Caki2 (cell line): Measurements from ENCODE around the gene SPSB4. TPM values are rescaled to one million over a fixed set of nuclear protein-coding genes. Genes with fewer than 3 reads are reported as not detected.
"Not testable (repeated sequence)": the region's sequence is repeated elsewhere in the genome, so short reads cannot be mapped to it uniquely, and the experiment has no call there.

Experiments
- DNase-seq: peaks from one replicate; pipeline ENCODE4 v3.0.0-alpha.2; 2015; ENCODE audit warnings: low read depth
- in situ Hi-C: cut with HindIII; loops from 2 replicates; pipeline ENCODE4 v1.10.0; 2016; ENCODE audit warnings: low sequenced_read_pairs, low pct_unique_long_range_greater_than_20kb, mixed read lengths
- total RNA-seq: library from RNA; depleted of rRNA; stranded (reverse); fragments of >200 nt; shearing (Covaris generic); gene quantifications from 2 replicates; pipeline ENCODE4 v1.2.3, GENCODE V29; 2014; ENCODE audit warnings: low replicate concordance

The SPSB4 gene
- total RNA-seq, 1 experiment from 2014 or later: 0.37 TPM

DNA sequence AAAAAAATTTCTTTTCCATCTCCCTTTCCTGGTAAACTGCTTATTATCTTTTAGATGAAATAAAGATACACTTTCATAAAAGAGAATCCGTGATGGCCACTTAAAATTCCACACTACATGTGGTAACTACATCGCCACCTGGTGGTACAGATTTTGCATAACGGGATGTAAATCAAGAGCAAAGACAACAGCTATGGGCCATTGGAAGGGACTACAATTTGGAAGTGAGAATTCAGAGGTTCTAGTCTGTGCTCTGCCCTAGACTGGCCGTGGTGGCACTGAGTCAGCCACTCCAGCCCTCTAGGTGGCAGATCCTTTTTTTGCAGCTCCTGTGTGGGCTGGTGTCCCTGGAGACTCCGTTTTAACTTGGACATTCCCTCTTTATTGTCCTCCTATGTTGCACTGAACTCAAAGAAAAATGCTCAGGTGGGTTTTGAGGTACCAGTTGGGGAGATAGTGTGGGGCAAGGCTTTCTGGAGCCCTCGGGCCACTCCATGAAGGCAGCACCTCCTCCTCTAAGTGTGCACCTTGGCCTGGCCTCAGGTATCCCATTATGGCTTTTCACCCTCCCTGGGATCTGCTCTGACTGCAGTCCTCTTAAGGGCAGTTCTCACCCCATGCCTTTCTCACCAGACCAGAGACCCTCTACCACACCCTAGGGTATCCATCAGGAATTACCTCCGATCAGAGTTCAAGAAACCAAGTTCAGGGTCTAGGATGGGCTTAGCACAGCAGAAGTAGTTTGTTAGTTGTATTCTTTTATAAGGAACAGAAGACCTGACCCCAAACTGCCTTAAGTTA lies 54.9 kb downstream of the SPSB4 start:
- in situ Hi-C loops: no loop called here
- peak; percentile 33 for DNase-seq

DNA sequence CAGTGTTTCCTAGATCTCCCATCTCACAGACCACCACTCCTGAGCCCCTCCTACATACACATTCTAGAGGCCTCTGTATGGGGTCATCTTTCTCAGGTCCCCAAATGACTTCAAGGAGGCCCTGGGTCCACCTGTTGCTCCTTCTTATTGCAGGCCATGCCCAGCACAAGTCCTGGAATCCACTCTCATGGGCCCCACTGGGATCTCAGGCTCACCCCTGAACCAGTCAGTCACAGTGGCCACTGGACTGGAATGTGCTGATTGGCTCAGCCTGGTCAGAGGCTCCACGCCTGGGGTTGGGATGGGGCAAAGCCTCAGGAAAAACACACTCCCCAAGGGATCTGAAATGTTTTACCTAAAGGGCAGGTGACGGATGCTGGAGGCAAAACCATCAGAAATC lies 55.7 kb downstream of the SPSB4 start:
- no peak for DNase-seq
- in situ Hi-C loops: no loop called here

DNA sequence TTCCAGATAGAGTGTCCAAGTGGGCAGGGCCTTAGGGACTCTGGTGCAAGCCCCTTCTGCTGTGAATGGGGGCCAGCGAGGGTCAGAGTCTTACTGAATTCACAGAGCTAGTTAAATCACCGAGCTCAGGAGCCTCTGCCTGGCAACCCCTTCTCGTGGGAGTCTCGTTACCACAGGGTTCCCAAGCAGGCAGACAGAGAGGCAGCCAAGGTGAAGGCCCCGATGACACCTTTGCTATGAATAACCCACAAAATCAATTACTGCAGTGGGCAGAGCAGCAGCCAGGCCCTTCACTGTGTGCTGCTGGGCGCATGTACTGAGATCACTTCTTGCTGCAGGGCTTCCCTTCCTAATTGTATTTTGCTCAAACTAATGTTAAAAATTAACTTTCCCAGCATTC lies 56.9 kb downstream of the SPSB4 start:
- no peak for DNase-seq
- in situ Hi-C loops: no loop called here

DNA sequence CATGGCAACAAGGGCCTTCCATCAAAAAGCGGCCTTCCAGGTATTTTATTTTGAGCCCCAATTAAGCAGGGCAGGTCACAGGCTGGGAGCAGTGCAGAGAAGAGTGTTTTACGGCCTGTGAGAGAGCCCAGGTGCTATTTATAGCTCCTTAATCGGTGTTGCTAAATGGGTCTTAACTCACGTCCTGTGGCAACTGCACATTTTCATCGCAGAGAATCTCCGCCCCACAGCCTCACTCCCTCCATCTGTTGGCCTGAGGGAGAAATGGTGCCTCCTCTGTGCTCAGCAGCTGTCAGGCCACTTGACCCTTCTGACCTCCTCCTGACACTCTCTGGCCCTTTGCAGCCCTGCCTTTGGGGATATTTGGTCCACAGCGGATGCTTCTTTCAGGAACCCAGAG lies 58.6 kb downstream of the SPSB4 start:
- DNase-seq: no peak
- in situ Hi-C loops: no loop called here

DNA sequence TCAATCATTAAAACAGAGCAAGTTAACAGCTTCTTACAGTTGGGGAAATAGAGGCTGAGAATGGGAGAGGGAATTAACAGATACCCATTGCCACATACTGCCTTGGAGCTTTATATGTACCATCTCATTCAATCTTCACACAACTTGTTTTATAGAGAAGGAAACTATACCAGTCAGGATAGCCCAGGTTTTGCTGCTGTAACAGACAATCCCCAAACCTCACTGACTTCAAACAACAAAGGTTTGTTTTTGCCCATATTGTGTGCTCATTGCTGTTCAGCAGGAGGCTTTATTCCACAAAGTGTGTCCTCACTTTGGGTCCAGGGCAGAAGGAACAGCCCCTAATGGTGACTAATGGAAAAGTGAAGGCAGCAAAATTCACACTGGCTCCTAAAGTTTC lies 59.2 kb downstream of the SPSB4 start:
- DNase-seq: no peak
- in situ Hi-C loops: no loop called here

DNA sequence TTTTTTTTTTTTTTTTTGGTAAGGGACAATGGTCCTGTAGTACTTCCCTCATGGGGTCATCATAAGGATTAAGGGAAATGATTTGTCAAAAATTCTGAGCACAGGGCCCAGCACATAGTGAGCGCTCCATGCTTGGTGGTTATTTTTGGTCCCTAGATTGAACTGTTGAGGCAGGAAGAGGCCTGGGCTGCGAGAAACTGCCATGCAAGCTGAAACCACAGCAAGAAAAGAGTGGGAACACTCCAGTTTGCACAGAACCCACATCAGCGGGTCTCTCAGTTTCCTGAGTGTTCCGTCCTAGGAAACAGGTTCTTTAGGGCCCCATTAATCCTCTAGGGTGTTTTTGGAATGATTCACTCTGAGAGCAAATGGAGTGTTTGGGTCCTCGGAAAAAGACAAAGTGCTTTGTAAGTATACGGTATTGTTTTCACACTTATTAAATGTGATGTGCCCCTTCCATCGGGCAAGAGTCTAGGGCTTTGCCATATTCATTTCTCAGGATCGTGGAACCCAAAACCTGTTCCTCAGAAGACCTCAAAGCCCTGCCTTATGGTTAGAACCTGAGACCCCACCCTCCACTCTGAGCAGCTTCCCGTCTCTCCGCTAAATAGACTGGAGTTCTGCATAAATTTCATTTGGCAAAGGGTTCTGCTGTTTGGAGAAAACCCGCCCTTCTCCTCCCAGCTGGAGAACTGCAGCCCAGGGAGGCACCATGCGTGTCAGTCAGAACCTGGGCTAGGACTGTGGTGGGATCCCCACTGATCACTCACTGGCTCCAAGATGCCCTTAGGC lies 60.4 kb downstream of the SPSB4 start:
- in situ Hi-C loops: no loop called here
- DNase-seq: no peak

DNA sequence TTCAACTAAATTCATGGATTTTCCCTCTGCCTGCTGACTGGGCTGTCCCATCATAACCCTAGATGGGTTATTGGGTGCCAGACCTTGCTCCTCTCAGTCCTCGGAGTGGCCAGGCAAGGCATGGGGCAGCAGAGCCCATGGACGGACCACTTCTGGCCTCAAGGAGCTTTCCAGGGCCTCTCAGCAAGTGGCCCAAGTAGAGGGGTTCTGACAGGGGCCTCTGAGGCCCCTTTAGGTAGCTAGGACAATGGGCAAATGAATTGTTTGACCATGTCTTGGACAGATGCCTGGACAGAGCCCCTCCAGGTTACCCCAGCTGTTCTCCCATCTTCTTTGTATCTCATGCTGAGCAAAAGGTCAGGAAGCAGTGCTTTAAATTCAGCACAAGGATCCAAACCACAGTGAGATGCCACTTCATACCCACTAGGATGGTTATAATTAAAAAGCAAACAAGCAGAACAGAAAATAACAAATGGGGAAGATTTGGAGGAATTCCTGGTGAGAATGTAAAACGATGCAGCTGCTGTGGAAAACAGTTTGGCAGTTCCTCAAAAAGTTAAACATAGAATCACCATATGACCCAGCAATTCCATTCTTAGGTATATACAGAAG lies 61.6 kb downstream of the SPSB4 start:
- no peak for DNase-seq
- in situ Hi-C loops: no loop called here

DNA sequence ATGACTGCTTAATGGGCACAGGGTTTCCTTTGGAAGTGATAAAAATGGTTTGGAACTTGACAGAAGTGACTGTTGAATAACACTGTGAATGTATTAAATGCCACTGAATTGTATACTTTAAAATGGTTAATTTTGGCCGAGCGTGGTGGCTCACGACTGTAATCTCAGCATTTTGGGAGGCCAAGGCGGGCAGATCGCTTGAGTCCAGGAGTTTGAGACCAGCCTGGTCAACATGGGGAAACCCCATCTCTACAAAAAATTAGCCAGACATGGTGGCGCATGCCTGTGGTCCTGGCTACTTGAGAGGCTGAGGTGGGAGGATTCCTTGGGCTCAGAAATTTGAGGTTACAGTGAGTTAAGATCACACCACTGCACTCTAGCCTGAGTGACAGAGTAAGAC lies 62.5 kb downstream of the SPSB4 start:
- DNase-seq, in situ Hi-C loops: not testable (repeated sequence)

DNA sequence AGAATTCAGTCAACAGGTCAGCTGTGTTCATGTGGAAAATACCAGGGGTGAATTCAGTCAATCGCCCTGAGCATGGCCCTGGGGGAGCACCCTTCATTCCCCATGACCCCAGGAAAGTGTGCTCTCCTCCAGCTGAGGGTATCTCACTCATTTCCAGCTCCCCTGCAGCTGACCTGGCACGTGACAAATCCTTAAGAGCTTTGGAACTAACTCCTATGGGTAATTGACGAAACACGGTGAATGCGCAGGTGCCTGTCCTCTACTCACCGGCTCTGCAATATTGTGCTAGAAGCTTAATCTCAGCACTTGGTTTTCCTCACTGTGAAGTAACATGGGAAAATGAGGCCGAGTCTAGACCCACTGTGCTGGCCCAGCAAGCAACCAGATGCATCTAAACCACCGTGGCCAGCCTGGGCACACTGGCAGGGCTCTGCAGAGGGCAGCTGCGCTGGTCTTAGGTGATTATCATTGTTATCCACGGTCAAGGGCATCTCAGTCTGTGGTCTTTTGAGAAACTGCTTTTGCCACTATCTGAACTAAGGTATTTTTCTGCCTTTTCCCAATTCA lies 63.1 kb downstream of the SPSB4 start:
- no peak for DNase-seq
- in situ Hi-C loops: no loop called here

DNA sequence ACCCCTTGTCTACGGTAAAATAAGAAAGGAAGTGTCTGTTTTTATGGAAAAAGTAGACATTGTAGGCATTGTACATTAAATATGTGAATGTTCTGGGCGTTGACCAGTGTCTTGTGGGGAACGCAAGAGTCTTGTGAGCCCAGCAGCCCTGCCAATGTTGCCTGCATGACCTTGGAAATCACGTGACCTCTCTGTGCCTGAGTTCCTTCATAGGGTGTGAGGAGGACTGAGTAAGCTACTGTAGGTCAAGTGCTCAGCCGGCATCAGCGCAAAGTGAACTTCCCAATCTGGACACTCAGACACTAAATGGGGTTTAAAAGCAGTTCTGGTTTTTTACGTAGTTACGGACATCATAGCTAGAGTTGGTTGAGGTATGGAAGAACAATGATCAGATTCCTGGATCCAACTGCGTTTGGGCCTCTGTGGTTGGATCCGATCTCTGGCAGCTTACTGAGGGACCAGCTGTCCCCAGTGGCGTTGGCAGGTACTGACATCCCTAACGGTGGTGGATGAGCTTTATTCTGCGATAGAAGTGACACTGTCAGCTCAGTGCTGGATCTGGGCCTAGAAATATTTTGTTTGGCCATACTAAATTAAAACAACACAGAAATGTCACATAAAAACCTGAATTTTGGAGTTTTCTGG lies 63.8 kb downstream of the SPSB4 start:
- no peak for DNase-seq
- in situ Hi-C loops: no loop called here

DNA sequence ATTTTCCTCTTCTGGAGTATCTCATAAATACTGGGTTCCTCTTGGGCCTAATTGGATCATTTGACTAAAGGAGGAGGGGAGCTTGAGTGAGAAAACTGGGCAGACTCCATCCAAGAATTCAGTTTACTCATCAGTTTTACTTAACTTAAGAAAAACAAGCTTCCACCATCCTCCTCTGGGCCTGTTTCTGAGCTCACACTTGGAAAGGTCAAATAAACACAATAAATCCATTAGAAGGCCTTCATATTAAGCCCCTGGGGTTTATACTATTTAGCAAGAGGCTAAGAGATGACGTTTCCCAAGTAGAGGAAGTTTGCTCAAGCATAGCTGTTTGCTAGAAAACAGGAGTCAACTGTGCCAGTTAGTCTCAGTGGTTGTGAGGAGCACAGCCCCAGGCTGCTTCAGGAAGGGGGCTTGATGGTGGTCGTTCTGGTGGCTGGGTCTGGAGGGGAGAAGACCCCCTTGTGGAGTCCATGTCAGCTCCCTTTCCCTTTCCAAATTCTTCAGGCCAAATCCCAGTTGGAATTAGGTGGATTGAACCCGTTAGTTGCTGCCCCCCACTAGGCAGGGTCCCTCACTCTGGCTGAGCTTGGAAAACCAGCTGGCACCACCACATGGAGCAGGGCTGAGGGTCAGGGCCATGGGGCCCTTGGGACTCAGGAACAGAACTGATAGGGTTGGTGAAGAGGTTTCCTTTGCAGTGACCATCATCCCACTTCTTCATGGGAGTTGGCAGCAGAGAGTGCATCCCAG lies 64.8 kb downstream of the SPSB4 start:
- in situ Hi-C loops: no loop called here
- DNase-seq: peak; percentile 5

DNA sequence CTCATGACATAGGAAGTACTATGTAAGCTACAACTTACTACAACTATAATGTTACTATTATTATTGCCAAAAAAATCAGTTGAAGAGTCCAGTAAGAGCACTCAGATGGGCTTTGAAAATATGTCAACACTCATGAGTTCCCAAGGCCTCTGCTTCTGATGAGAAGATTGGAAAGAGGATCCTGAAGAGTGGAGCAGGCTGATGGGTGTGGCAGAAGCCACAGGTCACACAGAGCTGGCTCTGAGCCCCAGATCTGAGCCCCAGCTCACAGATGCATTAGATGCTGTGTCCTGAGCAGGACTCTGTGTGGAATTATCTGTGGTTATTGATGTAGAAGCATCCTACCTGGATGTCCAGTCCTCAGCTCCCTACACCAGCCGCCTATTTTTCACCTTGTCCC lies 65.6 kb downstream of the SPSB4 start:
- in situ Hi-C loops: no loop called here
- no peak for DNase-seq

DNA sequence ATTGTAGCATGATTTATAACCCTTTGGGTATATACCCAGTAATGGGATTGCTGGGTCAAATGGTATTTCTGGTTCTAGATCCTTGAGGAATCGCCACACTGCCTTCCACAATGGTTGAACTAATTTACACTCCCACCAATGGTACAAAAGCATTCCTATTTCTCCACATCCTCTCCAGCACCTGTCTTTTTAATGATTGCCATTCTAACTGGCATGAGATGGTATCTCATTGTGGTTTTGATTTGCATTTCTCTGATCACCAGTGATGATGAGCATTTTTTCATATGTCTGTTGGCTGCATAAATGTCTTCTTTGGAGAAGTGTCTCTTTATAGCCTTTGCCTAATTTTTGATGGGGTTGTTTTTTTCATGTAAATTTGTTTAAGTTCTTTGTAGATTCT lies 66.8 kb downstream of the SPSB4 start:
- DNase-seq, in situ Hi-C loops: not testable (repeated sequence)

DNA sequence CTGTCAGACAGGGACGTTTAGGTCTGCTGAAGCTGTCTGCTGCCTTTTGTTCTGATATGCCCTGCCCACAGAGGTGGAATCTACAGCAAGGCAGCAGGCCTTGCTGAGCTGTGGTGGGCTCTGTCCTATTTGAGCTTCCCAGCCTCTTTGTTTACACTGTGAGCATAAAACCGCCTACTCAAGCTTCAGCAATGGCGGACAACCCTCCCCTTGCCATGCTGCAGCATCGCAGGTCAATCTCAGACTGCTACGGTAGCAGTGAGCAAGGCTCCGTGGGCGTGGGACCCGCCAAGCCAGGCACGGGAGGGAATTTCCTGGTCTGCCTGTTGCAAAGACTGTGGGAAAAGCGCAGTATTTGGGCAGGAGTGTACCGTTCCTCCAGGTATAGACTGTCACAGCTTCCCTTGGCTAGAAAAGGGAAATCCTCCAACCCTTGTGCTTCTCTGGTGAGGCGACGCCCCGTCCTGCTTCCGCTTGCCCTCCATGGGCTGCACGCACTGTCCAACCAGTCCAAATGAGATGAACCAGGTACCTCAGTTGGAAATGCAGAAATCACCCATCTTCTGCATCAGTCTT lies 71.4 kb downstream of the SPSB4 start:
- in situ Hi-C loops: no loop called here
- DNase-seq: no peak

DNA sequence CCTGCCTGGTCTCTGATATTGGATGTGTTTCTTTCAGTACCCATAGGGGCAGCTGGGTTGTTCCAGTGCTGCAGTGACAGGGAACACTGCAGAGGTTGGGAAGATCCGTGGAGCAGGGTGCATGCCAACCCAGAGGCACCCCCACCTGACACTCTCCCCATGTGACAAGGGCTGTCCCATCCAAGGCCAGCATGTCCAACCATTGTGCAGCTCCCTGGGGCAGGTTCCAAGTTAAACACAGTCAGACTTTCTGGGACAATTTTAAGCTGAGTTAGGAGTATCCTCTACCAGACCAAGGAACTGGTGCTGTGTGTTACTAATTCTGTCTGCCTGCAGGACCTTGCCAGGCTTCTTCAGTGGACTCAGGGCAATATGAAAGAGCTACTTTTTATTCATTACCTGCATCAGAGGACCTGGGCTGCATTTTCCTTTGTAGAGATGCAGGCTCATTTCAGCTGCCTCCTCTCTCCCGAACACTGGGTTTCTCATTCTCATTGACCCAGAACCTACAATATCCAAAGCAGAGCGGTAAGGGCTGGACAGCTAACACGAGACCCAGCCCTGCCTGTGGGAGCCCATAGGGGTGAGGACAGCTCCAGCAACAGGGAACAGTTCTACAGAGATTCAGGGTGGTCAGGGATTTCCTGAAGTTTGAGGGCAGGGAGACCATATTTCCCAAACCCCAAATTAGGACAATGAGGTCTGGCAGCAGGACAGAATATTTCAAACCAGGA lies 72.7 kb downstream of the SPSB4 start:
- in situ Hi-C loops: no loop called here
- no peak for DNase-seq

DNA sequence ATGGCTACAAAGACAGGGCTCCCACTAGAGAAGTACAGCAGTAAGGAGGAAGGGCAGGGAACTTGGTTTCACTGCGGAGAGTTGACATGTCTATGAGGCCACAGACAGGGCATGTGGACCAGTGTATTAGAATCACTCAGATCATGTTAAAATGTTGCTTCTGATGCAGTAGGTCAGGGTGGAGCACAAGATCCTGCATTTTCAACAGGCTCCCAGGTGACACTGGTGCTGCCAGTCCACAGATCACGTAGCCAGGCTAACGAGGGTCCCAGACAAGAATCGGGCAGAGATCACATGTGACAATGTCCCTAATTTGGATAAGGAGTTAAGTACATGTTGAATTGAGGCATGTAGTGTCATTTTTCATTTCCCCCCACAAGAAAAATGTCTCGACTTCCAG lies 73.6 kb downstream of the SPSB4 start:
- no peak for DNase-seq
- in situ Hi-C loops: no loop called here

DNA sequence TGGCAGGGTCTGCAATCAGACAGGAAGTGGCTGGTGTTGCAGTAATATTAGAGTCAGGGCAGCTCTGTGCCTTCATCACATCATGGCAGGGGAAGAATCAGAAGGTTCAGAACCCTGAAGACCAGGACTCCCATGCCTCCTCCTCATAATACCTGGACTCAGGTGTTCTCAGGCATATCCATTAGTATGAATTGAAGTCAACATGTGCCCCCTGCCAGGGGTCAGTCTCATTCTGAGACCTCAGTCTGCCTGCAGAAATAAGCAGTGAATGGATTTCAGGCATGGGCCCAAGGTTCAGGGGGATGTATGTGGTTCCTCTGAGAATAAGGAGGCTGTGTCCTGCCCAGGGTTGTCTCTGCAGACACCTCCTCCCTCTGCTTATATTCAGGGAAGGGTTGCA lies 74.2 kb downstream of the SPSB4 start:
- DNase-seq: no peak
- in situ Hi-C loops: no loop called here
